ENCODE results near the gene KLK12.

GRCh38 chr19:51078731-51079130 lies 43.9 kb upstream of the KLK12 start:
- TF ChIP-seq MTF1 (CRISPR knock-in tag; IDR thresholded peaks at IDR 0.05) = no peak
- TF ChIP-seq RFX5 (IDR thresholded peaks at IDR 0.05; ENCODE audit: low read depth, low read length) = no peak
- no peak for TF ChIP-seq MXD1 (CRISPR knock-in tag; IDR thresholded peaks at IDR 0.05)
- no peak for TF ChIP-seq RBFOX2 (IDR thresholded peaks at IDR 0.05; ENCODE audit: low read depth, low read length)

Data from HepG2 (cell line).